GM18909 (cell line): Measurements from ENCODE around the gene MEIOC.
"Not testable (repeated sequence)": the region's sequence is repeated elsewhere in the genome, so short reads cannot be mapped to it uniquely, and the experiment has no call there.

ENCODE experiments used
- ATAC-seq: cut with Tn5 transposase; IDR thresholded peaks from one replicate; pipeline ENCODE4 v1.9.1; 2021; ENCODE audit warnings: mild to moderate bottlenecking; ENCODE audit not compliant: unreplicated experiment, poor library complexity

Gene MEIOC

DNA sequence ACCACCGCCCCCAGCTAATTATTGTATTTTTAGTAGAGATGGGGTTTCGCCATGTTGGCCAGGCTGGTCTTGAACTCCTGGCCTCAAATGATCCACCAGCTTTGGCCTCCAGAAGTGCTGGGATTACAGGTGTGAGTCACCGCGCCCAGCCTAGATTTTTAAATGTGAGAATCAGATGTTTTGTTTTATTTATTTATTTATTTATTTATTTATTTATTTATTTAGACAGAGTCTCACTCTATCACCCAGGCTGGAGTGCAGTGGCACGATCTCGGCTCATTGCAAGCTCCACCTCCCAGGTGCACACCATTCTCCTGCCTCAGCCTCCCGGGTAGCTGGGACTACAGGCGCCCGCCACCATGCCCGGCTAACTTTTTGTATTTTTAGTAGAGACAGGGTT lies 44.0 kb downstream of the MEIOC start:
- not testable (repeated sequence) for ATAC-seq

GRCh38 chr17:44707755-44708400 lies 51.6 kb downstream of the MEIOC start:
- ATAC-seq, result no peak

GRCh38 chr17:44708401-44709263 lies 52.4 kb downstream of the MEIOC start, which contains the start of gene DBF4B:
Gene DBF4B (plus strand): TSS chr17:44708665. CDS start chr17:44708821, 156 bp downstream.
- peak; percentile 54 for ATAC-seq

GRCh38 chr17:44719444-44719843 lies 63.2 kb downstream of the MEIOC start:
- ATAC-seq, result no peak

- ATAC-seq, result no peak
These were observed 66.0 kb downstream of the MEIOC start for GRCh38 chr17:44722254-44722653.
